Body of pancreas (tissue), 4 donors: ENCODE measurements around the gene ANGPTL2.

Source experiments
- CTCF ChIP-seq, 7 experiments: fragments of 450-650 bp in 4 of 7; fragments of 200-600 bp in 3 of 7; sonication (generic) in 3 of 7; IDR thresholded peaks; one replicate each; pipeline ENCODE4 v1.5.1; 2016 to 2019; ENCODE audit warnings: antibody characterized with exemption in 7 of 7
- POLR2A ChIP-seq, 3 donors: fragments of 450-650 bp; IDR thresholded peaks; one replicate each; pipeline ENCODE4 v1.6.1; 2016; ENCODE audit warnings: antibody characterized with exemption in 3 of 3, mild to moderate bottlenecking in 2 of 3

DNA sequence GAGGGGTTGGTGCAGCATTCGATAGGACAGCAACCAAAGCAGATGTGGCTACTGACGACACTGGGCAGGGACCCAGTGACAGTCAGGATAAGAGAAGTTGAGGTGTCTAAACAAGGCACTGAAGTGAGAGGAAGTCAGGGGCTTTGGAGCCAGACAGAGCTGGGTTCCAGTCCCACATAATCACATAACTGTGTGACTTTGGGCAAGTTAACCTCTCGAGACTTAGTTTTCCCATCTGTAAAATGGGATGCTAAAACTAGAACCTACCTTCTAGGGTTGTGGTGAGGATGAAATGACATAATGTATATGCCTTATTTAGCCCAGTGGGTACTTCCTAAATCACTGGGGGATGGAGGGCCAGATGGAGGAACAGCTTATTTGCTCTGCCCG, 3.1 kb downstream of the ANGPTL2 start:
- TF ChIP-seq CTCF (IDR thresholded peaks at IDR 0.05), result no peak
- TF ChIP-seq POLR2A (IDR thresholded peaks at IDR 0.05), result no peak
